ENCODE data around the gene XCR1.

DNA sequence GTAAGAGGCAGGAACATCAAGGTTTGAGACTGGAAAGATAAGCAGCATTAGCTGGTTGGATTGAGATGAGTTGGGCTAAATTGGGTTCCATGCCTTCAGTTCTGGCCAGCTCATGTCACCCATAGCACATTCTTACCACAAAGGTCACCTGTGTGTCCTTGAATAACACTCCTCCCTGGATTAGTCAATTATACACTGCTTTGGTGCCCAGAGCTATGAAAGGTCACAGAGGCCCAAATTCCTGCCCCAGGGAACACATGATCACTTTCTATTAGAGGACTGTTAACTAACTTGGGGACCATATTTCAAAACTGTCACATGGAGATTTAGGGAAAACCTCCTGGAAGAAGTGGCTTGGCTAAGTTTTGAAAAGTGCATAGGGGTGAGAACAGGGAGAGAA is 40.1 kb upstream of the XCR1 start:
- TF ChIP-seq, protein P1, sequence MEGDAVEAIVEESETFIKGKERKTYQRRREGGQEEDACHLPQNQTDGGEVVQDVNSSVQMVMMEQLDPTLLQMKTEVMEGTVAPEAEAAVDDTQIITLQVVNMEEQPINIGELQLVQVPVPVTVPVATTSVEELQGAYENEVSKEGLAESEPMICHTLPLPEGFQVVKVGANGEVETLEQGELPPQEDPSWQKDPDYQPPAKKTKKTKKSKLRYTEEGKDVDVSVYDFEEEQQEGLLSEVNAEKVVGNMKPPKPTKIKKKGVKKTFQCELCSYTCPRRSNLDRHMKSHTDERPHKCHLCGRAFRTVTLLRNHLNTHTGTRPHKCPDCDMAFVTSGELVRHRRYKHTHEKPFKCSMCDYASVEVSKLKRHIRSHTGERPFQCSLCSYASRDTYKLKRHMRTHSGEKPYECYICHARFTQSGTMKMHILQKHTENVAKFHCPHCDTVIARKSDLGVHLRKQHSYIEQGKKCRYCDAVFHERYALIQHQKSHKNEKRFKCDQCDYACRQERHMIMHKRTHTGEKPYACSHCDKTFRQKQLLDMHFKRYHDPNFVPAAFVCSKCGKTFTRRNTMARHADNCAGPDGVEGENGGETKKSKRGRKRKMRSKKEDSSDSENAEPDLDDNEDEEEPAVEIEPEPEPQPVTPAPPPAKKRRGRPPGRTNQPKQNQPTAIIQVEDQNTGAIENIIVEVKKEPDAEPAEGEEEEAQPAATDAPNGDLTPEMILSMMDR (IDR thresholded peaks at IDR 0.05; ENCODE audit: poor library complexity): no peak
- no peak for TF ChIP-seq EZH2phosphoT487 (IDR thresholded peaks at IDR 0.05; ENCODE audit: low read depth, severe bottlenecking, unreplicated experiment)
- no peak for TF ChIP-seq EZH2 (IDR thresholded peaks at IDR 0.05; ENCODE audit: borderline replicate concordance)
